GM12878 (cell line): ENCODE data around the gene GNLY. TPM values are rescaled to one million over a fixed set of nuclear protein-coding genes. Genes with fewer than 3 reads are reported as not detected.

Source experiments
- ATAC-seq: fragments of 200-7000 bp; cut with Tn5 transposase; 3 replicates; pipeline ENCODE4 v1.9.1; 2020; ENCODE audit warnings: mild to moderate bottlenecking, moderate library complexity
- BruUV-seq: library from RNA; stranded (reverse); fragments of 400-500 nt; replicated peaks from 2 replicates; lab custom pipeline; 2021; lab: Mats Ljungman, UMichigan
- CTCF ChIA-PET: fragments of 300-600 bp; sonication (Branson Sonifier 250); formaldehyde crosslinking; extraction: SDS; loops from one replicate; lab custom pipeline; 2021; ENCODE audit warnings: inconsistent platforms; lab: Yijun Ruan, JAX
- POLR2A ChIA-PET: fragments of 350-600 bp; formaldehyde crosslinking; extraction: SDS; loops from one replicate; lab custom pipeline; 2021; ENCODE audit warnings: inconsistent platforms; lab: Charles Lee
- RAD21 ChIA-PET: fragments of 300-600 bp; sonication (Branson Sonifier 250); formaldehyde crosslinking; loops from one replicate; lab custom pipeline; 2023; ENCODE audit warnings: antibody characterized with exemption; ENCODE audit not compliant: unreplicated experiment; lab: Charles Lee
- SMC1A ChIA-PET: fragments of 300-600 bp; sonication (Branson Sonifier 250); formaldehyde crosslinking; loops from one replicate; lab custom pipeline; 2023; ENCODE audit not compliant: unreplicated experiment, uncharacterized antibody; lab: Charles Lee
- DNase-seq: peaks from one replicate; pipeline ENCODE4 v3.0.0-alpha.2; 2011; ENCODE audit warnings: low read depth, low spot score
- FAIRE-seq: peaks from 3 replicates; lab custom pipeline; 2011; peaks lifted over from hg19 to GRCh38; lab: Jason Lieb, UNC
- H2AFZ ChIP-seq: 2 replicates; pipeline ENCODE4 v1.6.0; 2011; ENCODE audit warnings: low read depth, low read length, control low read depth; ENCODE audit not compliant: control insufficient read depth
- H3K27ac ChIP-seq: 2 replicates; pipeline ENCODE4 v1.5.1; 2011; ENCODE audit warnings: control low read depth; ENCODE audit not compliant: control insufficient read depth, insufficient read depth
- H3K27me3 ChIP-seq, 2 experiments: replicated peaks in 1 of 2; 2 replicates each; pipeline versions ENCODE4 v1.6.0 to v1.6.1; 2011; ENCODE audit warnings: low read length in 1 of 2; ENCODE audit not compliant: control insufficient read depth in 2 of 2, insufficient read depth in 2 of 2
- H3K36me3 ChIP-seq, 2 experiments: 2 replicates each; pipeline ENCODE4 v1.5.1; 2011; ENCODE audit warnings: low read length in 1 of 2; ENCODE audit not compliant: control insufficient read depth in 2 of 2, insufficient read depth in 2 of 2
- H3K4me1 ChIP-seq: 2 replicates; pipeline ENCODE4 v1.6.1; 2011; ENCODE audit warnings: mild to moderate bottlenecking, low read length, moderate library complexity, mixed read lengths; ENCODE audit not compliant: control insufficient read depth, insufficient read depth
- H3K4me2 ChIP-seq: 2 replicates; pipeline ENCODE4 v1.6.0; 2011; ENCODE audit warnings: control low read depth; ENCODE audit not compliant: control insufficient read depth, insufficient read depth
- H3K4me3 ChIP-seq: fragments of 200-600 bp; sonication (generic); 2 replicates; pipeline ENCODE4 v1.5.1; 2016
- H3K79me2 ChIP-seq: 2 replicates; pipeline ENCODE4 v1.6.0; 2011; ENCODE audit warnings: low read length; ENCODE audit not compliant: control insufficient read depth, insufficient read depth
- H3K9ac ChIP-seq: 2 replicates; pipeline ENCODE4 v1.8.0; 2011; ENCODE audit warnings: low read length, control low read depth, mixed read lengths; ENCODE audit not compliant: control insufficient read depth, insufficient read depth
- H3K9me3 ChIP-seq: replicated peaks from 3 replicates; pipeline ENCODE4 v1.5.1; 2011; ENCODE audit warnings: mild to moderate bottlenecking, low read length; ENCODE audit not compliant: control insufficient read depth, insufficient read depth
- H4K20me1 ChIP-seq: 2 replicates; pipeline ENCODE4 v1.6.0; 2011; ENCODE audit not compliant: control insufficient read depth, insufficient read depth
- EGR1 ChIP-seq, 2 experiments: IDR thresholded peaks; 1 replicate in 1 of 2; 2 replicates in 1 of 2; pipeline ENCODE4 v1.6.1; 2011 to 2012; ENCODE audit warnings: low read depth in 2 of 2, low read length in 2 of 2, borderline replicate concordance in 1 of 2, mild to moderate bottlenecking in 1 of 2, moderate library complexity in 1 of 2
- ESRRA ChIP-seq: IDR thresholded peaks from 2 replicates; pipeline ENCODE4 v1.6.1; 2012; ENCODE audit warnings: mild to moderate bottlenecking, low read length, improper control_type of control experiment
- IKZF1 ChIP-seq: fragments of 450-650 bp; conservative IDR thresholded peaks from 2 replicates; pipeline ENCODE4 v1.6.1; 2017; ENCODE audit warnings: antibody characterized with exemption, mild to moderate bottlenecking
- WGBS: methylation state at CpG from one replicate; pipeline ENCODE4 v1.1.6; 2016; ENCODE audit warnings: low lambda C conversion rate; ENCODE audit not compliant: insufficient replicate concordance, insufficient coverage; ENCODE audit errors: missing lambda C conversion rate; 5-methylcytosine and 5-hydroxymethylcytosine counted together
- in situ Hi-C: fragments of 300-500 bp; cut with MboI; formaldehyde crosslinking; loops from 9 replicates; pipeline ENCODE4 v1.14.3; 2018; ENCODE audit warnings: mixed read lengths
- intact Hi-C: fragments of 100-400 bp; cut with micrococcal nuclease; formaldehyde crosslinking; loops from one replicate; pipeline ENCODE4 v1.14.2; 2022; ENCODE audit not compliant: unreplicated experiment
- polyA plus RNA-seq, 11 experiments: library from polyadenylated mRNA; depleted of rRNA in 4 of 11; unstranded in 6 of 11; stranded (reverse) in 5 of 11; fragments of >200 nt; fragmentation: Nextera tagmentation in 4 of 11; fragmentation: Illumina TruSeq in 1 of 11; extraction: Ambion mirVana in 4 of 11; extraction: Trizol in 1 of 11; gene quantifications; 1 replicate in 1 of 11; 2 replicates in 10 of 11; pipeline versions ENCODE4 v1.2.1 to v1.2.3, GENCODE V29; 2011 to 2016; ENCODE audit warnings: inconsistent platforms in 2 of 11, missing spikeins in 2 of 11, low read depth in 1 of 11
- total RNA-seq, 4 experiments: library from RNA; depleted of rRNA in 3 of 4; stranded (reverse); fragments of >200 nt in 3 of 4; fragmentation: Illumina TruSeq in 1 of 4; extraction: Trizol in 1 of 4; gene quantifications; 2 replicates each; pipeline versions ENCODE4 v1.2.1 to v1.2.3, GENCODE V29; 2013 to 2021
- TF ChIP-seq, protein P1 (sequence below): fragments of 450-650 bp; IDR thresholded peaks from 2 replicates; pipeline ENCODE4 v1.6.1; 2016; ENCODE audit warnings: mild to moderate bottlenecking
- TF ChIP-seq, protein P2 (sequence below): IDR thresholded peaks from 2 replicates; pipeline ENCODE4 v1.6.1; 2011; ENCODE audit warnings: mild to moderate bottlenecking, low read depth, low read length, moderate library complexity; ENCODE audit not compliant: insufficient replicate concordance

Gene GNLY
- total and polyA plus RNA-seq, 10 of the 15 experiments (the other 5 are each of a cell fraction or from before 2014, with no cell fraction given): 0.18 to 0.42 TPM; not detected in 8

DNA sequence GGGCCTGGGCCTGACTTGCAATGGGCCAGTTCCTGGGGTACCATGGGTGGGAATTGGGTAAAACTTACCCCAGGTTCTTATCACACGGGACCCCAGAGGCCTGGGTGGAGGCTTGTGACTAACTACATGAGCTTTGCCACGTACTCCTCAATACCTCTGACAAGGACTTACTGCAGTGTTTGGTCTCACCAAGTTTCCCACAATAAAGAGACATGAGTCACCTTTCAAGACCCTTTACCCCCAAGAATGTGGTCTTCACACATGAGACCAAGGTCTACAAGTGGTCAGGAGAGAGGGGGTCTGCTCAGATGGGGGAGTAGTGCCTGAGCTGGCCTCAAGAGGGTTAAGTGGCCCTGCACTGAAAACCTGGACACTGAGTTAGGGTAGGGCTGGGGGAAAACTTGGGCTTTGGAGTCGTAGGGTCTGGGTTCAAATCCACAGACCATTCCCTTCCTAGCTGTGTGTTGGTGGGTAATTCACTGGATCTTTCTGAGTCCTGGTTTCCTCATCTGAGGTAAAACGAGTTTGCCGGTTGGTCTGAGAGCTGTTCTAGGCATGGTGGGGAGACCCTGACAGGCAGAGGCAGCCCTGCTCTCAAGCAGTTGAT, 2.0 kb upstream of the GNLY start:
- Histone ChIP-seq H3K4me2 (no peak overlapping the region), H3K27me3 (no peaks in the 10 kb centered on the region), H3K9ac (no peak overlapping the region), H3K4me1 (no peaks in the 10 kb centered on the region), H3K27ac (no peak overlapping the region), H3K4me3 (no peak overlapping the region), H3K79me2 (no peaks in the 10 kb centered on the region), H4K20me1 (no peaks in the 10 kb centered on the region), H2AFZ (no peak overlapping the region), H3K9me3 (no peaks in the 10 kb centered on the region), H3K36me3 (no peaks in the 10 kb centered on the region)
- ATAC-seq: no peak
- ChIA-PET SMC1A (interaction anchor here (1.4 to 4.4 kb wide), 2 partner anchors 14 to 135 kb away, joined by 3 to 22 read pairs; no protein-coding TSS in a partner anchor), POLR2A (no interaction called here), CTCF (interaction anchor here (0.6 to 3.3 kb wide), 6 partner anchors 12 to 612 kb away, joined by 3 to 10 read pairs (median 3); no protein-coding TSS in a partner anchor), RAD21 (interaction anchor here (1.1 kb wide), 1 partner anchor 13 kb away, joined by 4 read pairs; no protein-coding TSS in a partner anchor)
- DNase-seq: no peak
- no peak for FAIRE-seq
- BruUV-seq: no TSS peak
- 37% methylated on average over 5 of the region's 5 CpGs for WGBS
- TF ChIP-seq EGR1 (IDR thresholded peaks at IDR 0.05; ENCODE audit: borderline replicate concordance in 1 of 2, low read depth in 2 of 2, low read length in 2 of 2) (no peak), ESRRA (no peak), IKZF1 (no peak)
- TF ChIP-seq, protein P1, sequence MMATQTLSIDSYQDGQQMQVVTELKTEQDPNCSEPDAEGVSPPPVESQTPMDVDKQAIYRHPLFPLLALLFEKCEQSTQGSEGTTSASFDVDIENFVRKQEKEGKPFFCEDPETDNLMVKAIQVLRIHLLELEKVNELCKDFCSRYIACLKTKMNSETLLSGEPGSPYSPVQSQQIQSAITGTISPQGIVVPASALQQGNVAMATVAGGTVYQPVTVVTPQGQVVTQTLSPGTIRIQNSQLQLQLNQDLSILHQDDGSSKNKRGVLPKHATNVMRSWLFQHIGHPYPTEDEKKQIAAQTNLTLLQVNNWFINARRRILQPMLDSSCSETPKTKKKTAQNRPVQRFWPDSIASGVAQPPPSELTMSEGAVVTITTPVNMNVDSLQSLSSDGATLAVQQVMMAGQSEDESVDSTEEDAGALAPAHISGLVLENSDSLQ: no peak
- TF ChIP-seq, protein P2, sequence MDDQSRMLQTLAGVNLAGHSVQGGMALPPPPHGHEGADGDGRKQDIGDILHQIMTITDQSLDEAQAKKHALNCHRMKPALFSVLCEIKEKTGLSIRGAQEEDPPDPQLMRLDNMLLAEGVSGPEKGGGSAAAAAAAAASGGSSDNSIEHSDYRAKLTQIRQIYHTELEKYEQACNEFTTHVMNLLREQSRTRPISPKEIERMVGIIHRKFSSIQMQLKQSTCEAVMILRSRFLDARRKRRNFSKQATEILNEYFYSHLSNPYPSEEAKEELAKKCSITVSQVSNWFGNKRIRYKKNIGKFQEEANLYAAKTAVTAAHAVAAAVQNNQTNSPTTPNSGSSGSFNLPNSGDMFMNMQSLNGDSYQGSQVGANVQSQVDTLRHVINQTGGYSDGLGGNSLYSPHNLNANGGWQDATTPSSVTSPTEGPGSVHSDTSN: no peak
- in situ Hi-C loops (no loop called here), intact Hi-C loops (no loop called here)
